ENCODE data around the gene MRPL24. TPM values are rescaled to one million over a fixed set of nuclear protein-coding genes. Genes with fewer than 3 reads are reported as not detected.

MRPL24 gene
- total and polyA plus RNA-seq, 2 of the 13 experiments (the other 11 are each of a cell fraction or from before 2014, with no cell fraction given): 38.1 to 42.9 TPM

DNA sequence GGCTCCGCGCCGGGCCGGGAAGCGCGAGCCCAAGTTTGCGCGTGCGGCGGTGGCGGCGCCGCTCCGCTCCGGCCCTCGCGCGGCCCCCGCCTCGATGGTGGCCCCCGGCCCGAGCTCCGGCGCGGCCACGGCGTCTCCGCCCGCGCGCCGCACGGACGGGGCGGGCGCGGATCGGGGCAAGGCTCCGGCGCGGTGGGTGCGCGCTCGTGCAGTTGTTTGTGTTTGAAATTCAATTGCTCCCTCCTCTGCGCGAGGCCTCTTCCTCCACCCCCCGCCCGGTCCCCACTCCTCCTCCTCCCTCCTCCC, 10.5 kb upstream of the MRPL24 start, which contains the start of gene HDGF (continued):
- TF ChIP-seq, protein P1, sequence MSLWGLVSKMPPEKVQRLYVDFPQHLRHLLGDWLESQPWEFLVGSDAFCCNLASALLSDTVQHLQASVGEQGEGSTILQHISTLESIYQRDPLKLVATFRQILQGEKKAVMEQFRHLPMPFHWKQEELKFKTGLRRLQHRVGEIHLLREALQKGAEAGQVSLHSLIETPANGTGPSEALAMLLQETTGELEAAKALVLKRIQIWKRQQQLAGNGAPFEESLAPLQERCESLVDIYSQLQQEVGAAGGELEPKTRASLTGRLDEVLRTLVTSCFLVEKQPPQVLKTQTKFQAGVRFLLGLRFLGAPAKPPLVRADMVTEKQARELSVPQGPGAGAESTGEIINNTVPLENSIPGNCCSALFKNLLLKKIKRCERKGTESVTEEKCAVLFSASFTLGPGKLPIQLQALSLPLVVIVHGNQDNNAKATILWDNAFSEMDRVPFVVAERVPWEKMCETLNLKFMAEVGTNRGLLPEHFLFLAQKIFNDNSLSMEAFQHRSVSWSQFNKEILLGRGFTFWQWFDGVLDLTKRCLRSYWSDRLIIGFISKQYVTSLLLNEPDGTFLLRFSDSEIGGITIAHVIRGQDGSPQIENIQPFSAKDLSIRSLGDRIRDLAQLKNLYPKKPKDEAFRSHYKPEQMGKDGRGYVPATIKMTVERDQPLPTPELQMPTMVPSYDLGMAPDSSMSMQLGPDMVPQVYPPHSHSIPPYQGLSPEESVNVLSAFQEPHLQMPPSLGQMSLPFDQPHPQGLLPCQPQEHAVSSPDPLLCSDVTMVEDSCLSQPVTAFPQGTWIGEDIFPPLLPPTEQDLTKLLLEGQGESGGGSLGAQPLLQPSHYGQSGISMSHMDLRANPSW (CRISPR knock-in tag; IDR thresholded peaks at IDR 0.05; ENCODE audit: borderline replicate concordance): no peak
- TF ChIP-seq, protein P2, sequence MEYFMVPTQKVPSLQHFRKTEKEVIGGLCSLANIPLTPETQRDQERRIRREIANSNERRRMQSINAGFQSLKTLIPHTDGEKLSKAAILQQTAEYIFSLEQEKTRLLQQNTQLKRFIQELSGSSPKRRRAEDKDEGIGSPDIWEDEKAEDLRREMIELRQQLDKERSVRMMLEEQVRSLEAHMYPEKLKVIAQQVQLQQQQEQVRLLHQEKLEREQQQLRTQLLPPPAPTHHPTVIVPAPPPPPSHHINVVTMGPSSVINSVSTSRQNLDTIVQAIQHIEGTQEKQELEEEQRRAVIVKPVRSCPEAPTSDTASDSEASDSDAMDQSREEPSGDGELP (IDR thresholded peaks at IDR 0.05; ENCODE audit: borderline replicate concordance, low read depth): no peak
- TF ChIP-seq, protein P3, sequence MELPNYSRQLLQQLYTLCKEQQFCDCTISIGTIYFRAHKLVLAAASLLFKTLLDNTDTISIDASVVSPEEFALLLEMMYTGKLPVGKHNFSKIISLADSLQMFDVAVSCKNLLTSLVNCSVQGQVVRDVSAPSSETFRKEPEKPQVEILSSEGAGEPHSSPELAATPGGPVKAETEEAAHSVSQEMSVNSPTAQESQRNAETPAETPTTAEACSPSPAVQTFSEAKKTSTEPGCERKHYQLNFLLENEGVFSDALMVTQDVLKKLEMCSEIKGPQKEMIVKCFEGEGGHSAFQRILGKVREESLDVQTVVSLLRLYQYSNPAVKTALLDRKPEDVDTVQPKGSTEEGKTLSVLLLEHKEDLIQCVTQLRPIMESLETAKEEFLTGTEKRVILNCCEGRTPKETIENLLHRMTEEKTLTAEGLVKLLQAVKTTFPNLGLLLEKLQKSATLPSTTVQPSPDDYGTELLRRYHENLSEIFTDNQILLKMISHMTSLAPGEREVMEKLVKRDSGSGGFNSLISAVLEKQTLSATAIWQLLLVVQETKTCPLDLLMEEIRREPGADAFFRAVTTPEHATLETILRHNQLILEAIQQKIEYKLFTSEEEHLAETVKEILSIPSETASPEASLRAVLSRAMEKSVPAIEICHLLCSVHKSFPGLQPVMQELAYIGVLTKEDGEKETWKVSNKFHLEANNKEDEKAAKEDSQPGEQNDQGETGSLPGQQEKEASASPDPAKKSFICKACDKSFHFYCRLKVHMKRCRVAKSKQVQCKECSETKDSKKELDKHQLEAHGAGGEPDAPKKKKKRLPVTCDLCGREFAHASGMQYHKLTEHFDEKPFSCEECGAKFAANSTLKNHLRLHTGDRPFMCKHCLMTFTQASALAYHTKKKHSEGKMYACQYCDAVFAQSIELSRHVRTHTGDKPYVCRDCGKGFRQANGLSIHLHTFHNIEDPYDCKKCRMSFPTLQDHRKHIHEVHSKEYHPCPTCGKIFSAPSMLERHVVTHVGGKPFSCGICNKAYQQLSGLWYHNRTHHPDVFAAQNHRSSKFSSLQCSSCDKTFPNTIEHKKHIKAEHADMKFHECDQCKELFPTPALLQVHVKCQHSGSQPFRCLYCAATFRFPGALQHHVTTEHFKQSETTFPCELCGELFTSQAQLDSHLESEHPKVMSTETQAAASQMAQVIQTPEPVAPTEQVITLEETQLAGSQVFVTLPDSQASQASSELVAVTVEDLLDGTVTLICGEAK (IDR thresholded peaks at IDR 0.05): no peak
- TF ChIP-seq, protein P3 (CRISPR knock-in tag; IDR thresholded peaks at IDR 0.05): no peak
- TF ChIP-seq ZNF234 (CRISPR knock-in tag; conservative IDR thresholded peaks at IDR 0.05) (no peak), KLF15 (CRISPR knock-in tag; IDR thresholded peaks at IDR 0.05; ENCODE audit: borderline replicate concordance) (no peak), MBD4 (IDR thresholded peaks at IDR 0.05; ENCODE audit: borderline replicate concordance, low read length) (no peak), ZBTB42 (CRISPR knock-in tag; IDR thresholded peaks at IDR 0.05) (no peak), SNRNP70 (IDR thresholded peaks at IDR 0.05; ENCODE audit: low read depth, low read length) (no peak), ZNF780A (CRISPR knock-in tag; IDR thresholded peaks at IDR 0.05) (no peak)
- TF ChIP-seq, protein P4, sequence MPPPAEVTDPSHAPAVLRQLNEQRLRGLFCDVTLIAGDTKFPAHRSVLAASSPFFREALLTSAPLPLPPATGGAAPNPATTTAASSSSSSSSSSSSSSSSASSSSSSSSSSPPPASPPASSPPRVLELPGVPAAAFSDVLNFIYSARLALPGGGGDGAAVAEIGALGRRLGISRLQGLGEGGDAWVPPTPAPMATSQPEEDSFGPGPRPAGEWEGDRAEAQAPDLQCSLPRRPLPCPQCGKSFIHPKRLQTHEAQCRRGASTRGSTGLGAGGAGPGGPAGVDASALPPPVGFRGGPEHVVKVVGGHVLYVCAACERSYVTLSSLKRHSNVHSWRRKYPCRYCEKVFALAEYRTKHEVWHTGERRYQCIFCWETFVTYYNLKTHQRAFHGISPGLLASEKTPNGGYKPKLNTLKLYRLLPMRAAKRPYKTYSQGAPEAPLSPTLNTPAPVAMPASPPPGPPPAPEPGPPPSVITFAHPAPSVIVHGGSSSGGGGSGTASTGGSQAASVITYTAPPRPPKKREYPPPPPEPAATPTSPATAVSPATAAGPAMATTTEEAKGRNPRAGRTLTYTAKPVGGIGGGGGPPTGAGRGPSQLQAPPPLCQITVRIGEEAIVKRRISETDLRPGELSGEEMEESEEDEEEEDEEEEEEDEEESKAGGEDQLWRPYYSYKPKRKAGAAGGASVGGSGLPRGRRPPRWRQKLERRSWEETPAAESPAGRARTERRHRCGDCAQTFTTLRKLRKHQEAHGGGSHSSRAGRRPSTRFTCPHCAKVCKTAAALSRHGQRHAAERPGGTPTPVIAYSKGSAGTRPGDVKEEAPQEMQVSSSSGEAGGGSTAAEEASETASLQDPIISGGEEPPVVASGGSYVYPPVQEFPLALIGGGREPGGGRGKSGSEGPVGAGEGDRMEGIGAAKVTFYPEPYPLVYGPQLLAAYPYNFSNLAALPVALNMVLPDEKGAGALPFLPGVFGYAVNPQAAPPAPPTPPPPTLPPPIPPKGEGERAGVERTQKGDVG (CRISPR knock-in tag; IDR thresholded peaks at IDR 0.05; ENCODE audit: borderline replicate concordance): no peak
- TF ChIP-seq, protein P5, sequence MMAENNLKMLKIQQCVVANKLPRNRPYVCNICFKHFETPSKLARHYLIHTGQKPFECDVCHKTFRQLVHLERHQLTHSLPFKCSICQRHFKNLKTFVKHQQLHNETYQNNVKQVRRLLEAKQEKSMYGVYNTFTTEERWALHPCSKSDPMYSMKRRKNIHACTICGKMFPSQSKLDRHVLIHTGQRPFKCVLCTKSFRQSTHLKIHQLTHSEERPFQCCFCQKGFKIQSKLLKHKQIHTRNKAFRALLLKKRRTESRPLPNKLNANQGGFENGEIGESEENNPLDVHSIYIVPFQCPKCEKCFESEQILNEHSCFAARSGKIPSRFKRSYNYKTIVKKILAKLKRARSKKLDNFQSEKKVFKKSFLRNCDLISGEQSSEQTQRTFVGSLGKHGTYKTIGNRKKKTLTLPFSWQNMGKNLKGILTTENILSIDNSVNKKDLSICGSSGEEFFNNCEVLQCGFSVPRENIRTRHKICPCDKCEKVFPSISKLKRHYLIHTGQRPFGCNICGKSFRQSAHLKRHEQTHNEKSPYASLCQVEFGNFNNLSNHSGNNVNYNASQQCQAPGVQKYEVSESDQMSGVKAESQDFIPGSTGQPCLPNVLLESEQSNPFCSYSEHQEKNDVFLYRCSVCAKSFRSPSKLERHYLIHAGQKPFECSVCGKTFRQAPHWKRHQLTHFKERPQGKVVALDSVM (CRISPR knock-in tag; IDR thresholded peaks at IDR 0.05): no peak

All from HepG2 (cell line).